Gastroesophageal sphincter (tissue), 4 donors: Measurements from ENCODE around the gene APOBEC2. TPM values are rescaled to one million over a fixed set of nuclear protein-coding genes. Genes with fewer than 3 reads are reported as not detected.

Source experiments
- ATAC-seq: fragments of 150-250 bp; one replicate; pipeline ENCODE4 v1.9.1; 2016; ENCODE audit warnings: mild to moderate bottlenecking, moderate library complexity
- H3K27ac ChIP-seq, 4 donors: fragments of 200-600 bp; sonication (generic) in 3 of 4; 1 replicate in 3 of 4; 2 replicates in 1 of 4; pipeline ENCODE4 v1.5.1; 2016 to 2019
- H3K27me3 ChIP-seq: fragments of 200-600 bp; sonication (generic); one replicate; pipeline ENCODE4 v1.5.1; 2019
- H3K36me3 ChIP-seq, 2 donors: fragments of 200-600 bp; sonication (generic); one replicate each; pipeline ENCODE4 v1.5.1; 2019; ENCODE audit warnings: control low read depth in 1 of 2
- H3K4me1 ChIP-seq, 3 donors: fragments of 200-600 bp; sonication (generic); 1 replicate in 2 of 3; 2 replicates in 1 of 3; pipeline ENCODE4 v1.5.1; 2016 to 2019; ENCODE audit warnings: control low read depth in 2 of 3
- H3K4me3 ChIP-seq, 2 donors: fragments of 200-600 bp; sonication (generic); one replicate each; pipeline ENCODE4 v1.5.1; 2019; ENCODE audit warnings: mild to moderate bottlenecking in 1 of 2, moderate library complexity in 1 of 2
- H3K9me3 ChIP-seq, 3 donors: fragments of 200-600 bp; sonication (generic); one replicate each; pipeline ENCODE4 v1.5.1; 2017 to 2019; ENCODE audit warnings: control low read depth in 2 of 3
- CTCF ChIP-seq, 4 experiments: fragments of 200-600 bp in 2 of 4; fragments of 450-650 bp in 2 of 4; sonication (generic) in 1 of 4; IDR thresholded peaks; one replicate each; pipeline ENCODE4 v1.5.1; 2017 to 2019; ENCODE audit warnings: antibody characterized with exemption in 4 of 4, mild to moderate bottlenecking in 2 of 4, moderate library complexity in 2 of 4
- EP300 ChIP-seq: sonication (generic); formaldehyde crosslinking; IDR thresholded peaks from one replicate; pipeline ENCODE4 v1.6.1; 2017; ENCODE audit warnings: antibody characterized with exemption, mild to moderate bottlenecking
- POLR2A ChIP-seq, 2 donors: fragments of 450-650 bp; IDR thresholded peaks; one replicate each; pipeline ENCODE4 v1.6.1; 2017; ENCODE audit warnings: antibody characterized with exemption in 2 of 2, mild to moderate bottlenecking in 2 of 2, moderate library complexity in 1 of 2
- POLR2AphosphoS5 ChIP-seq: sonication (generic); formaldehyde crosslinking; IDR thresholded peaks from one replicate; pipeline ENCODE4 v1.6.1; 2017; ENCODE audit warnings: antibody characterized with exemption
- WGBS, 2 donors: methylation state at CpG; one replicate each; pipeline ENCODE4 v1.1.5; 2018; ENCODE audit warnings: low coverage in 1 of 2; 5-methylcytosine and 5-hydroxymethylcytosine counted together
- total RNA-seq, 4 donors: library from RNA; depleted of rRNA; stranded (reverse); fragments of >200 nt; gene quantifications; one replicate each; pipeline ENCODE4 v1.1.0, GENCODE V29; 2016

APOBEC2 gene
- total RNA-seq, 4 donors from 2014 or later: 0.37 to 1.8 (median 0.72) TPM

- no peak overlapping the region for H3K27ac ChIP-seq
- H3K36me3 ChIP-seq: peaks cover 0 to 40% of the 10 kb centered on the region in 2 donors
- H3K4me1 ChIP-seq: peaks cover 0 to 30% (median 9%) of the 10 kb centered on the region in 3 donors
- no peaks in the 10 kb centered on the region for H3K27me3 ChIP-seq
- H3K4me3 ChIP-seq: no peak overlapping the region
- ATAC-seq: no peak
- no peaks in the 10 kb centered on the region for H3K9me3 ChIP-seq
- TF ChIP-seq EP300: no peak
- TF ChIP-seq POLR2AphosphoS5: no peak
- TF ChIP-seq CTCF (IDR thresholded peaks at IDR 0.05): no peak
- no peak for TF ChIP-seq POLR2A (IDR thresholded peaks at IDR 0.05)
- WGBS, 2 donors: 81 to 88% methylated on average over 3 of the region's 3 CpGs
These were observed 25.1 kb downstream of the APOBEC2 start for GRCh38 chr6:41078101-41078500.

GRCh38 chr6:41079080-41079479, 26.1 kb downstream of the APOBEC2 start:
- Histone ChIP-seq H3K4me1 (peaks cover 0 to 27% (median 8%) of the 10 kb centered on the region in 3 donors), H3K4me3 (no peak overlapping the region), H3K36me3 (peaks cover 0 to 50% of the 10 kb centered on the region in 2 donors), H3K9me3 (no peaks in the 10 kb centered on the region), H3K27me3 (no peaks in the 10 kb centered on the region), H3K27ac (no peak overlapping the region)
- no peak for ATAC-seq
- TF ChIP-seq EP300 (no peak), POLR2A (IDR thresholded peaks at IDR 0.05) (no peak), CTCF (IDR thresholded peaks at IDR 0.05) (no peak), POLR2AphosphoS5 (no peak)
- WGBS, 2 donors: no CpG with 5 or more reads among the region's 1 CpG

- H3K27me3 ChIP-seq: no peaks in the 10 kb centered on the region
- H3K4me3 ChIP-seq: no peak overlapping the region
- TF ChIP-seq CTCF (IDR thresholded peaks at IDR 0.05): no peak
- no peak for TF ChIP-seq EP300
- TF ChIP-seq POLR2A (IDR thresholded peaks at IDR 0.05): no peak
- no peak for TF ChIP-seq POLR2AphosphoS5
- no peak for ATAC-seq
- H3K9me3 ChIP-seq: no peaks in the 10 kb centered on the region
- no peak overlapping the region for H3K27ac ChIP-seq
- peaks cover 0 to 64% of the 10 kb centered on the region in 2 donors for H3K36me3 ChIP-seq
- peaks cover 0 to 12% (median 0%) of the 10 kb centered on the region in 3 donors for H3K4me1 ChIP-seq
- WGBS, 2 donors: 79 to 83% methylated on average over 1 to 2 of the region's 2 CpGs
These were observed 27.6 kb downstream of the APOBEC2 start for GRCh38 chr6:41080621-41081020.

- Histone ChIP-seq H3K4me1 (no peaks in the 10 kb centered on the region), H3K27ac (no peak overlapping the region), H3K36me3 (peaks cover 0 to 88% of the 10 kb centered on the region in 2 donors), H3K27me3 (no peaks in the 10 kb centered on the region), H3K9me3 (no peaks in the 10 kb centered on the region), H3K4me3 (no peak overlapping the region)
- TF ChIP-seq POLR2A (IDR thresholded peaks at IDR 0.05) (no peak), EP300 (no peak), CTCF (IDR thresholded peaks at IDR 0.05) (no peak), POLR2AphosphoS5 (no peak)
- ATAC-seq: no peak
These were observed 30.1 kb downstream of the APOBEC2 start for GRCh38 chr6:41083072-41083471.

GRCh38 chr6:41085182-41085581, 32.2 kb downstream of the APOBEC2 start:
- TF ChIP-seq POLR2AphosphoS5 (no peak), EP300 (no peak), POLR2A (IDR thresholded peaks at IDR 0.05) (no peak), CTCF (IDR thresholded peaks at IDR 0.05) (no peak)
- Histone ChIP-seq H3K36me3 (peaks cover 0 to 94% of the 10 kb centered on the region in 2 donors), H3K9me3 (no peaks in the 10 kb centered on the region), H3K4me1 (no peaks in the 10 kb centered on the region), H3K27me3 (no peaks in the 10 kb centered on the region), H3K27ac (no peak overlapping the region), H3K4me3 (no peak overlapping the region)
- no peak for ATAC-seq
